ENCODE measurements around the gene SYT7.

- TF ChIP-seq CTCF (IDR thresholded peaks at IDR 0.05 in 8 of 11, conservative IDR thresholded peaks at IDR 0.05 in 3 of 11) (no peak), POLR2AphosphoS5 (IDR thresholded peaks at IDR 0.05) (no peak)
Observed at GRCh38 chr11:61477126-61477525, 103.8 kb downstream of the SYT7 start.

Data from spleen (tissue), 7 donors.